ENCODE data around the gene MYADML2. TPM values are rescaled to one million over a fixed set of nuclear protein-coding genes. Genes with fewer than 3 reads are reported as not detected.
A peak's percentile ranks its signal among the peaks of the same experiment; 100 is the strongest.

The MYADML2 gene
- total and polyA plus RNA-seq, 7 donors = 0.47 to 95.8 (median 11.0) TPM

DNA sequence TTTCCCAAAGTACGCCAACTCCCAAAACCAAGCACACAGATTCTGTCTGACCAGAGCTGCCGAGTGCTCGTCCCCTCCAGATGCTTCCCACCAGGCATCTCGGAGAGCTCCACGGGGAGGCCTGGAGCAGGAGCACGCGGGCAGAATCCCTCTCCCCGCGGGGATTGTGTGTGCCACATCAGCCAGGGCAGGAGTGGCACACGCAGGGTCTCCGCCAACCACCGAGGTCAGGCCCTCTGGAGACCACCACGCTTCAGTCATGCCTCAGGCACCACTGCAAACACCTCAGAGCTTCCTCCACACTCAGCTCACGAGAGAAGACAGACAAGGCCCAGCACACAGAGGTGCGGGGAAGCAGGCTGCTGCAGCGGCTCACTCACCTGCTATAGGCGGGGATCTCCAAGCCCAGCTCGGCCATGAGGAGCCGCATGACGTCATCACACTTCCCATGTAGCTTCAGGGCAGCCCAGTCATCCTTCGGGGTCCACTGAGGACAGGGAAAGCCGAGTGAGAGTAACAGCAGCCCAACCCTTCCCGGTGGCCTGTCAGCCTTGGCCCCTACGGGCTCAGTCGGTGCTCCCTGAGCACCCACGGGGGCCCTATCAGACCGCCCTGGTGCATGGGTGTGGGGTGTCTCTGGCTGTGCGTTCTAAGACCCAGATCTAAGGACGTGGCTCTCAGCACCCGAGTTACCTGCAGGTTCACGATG, 33.5 kb downstream of the MYADML2 start:
- 92% methylated on average over 31 of the region's 31 CpGs for WGBS, 3 donors
- DNase-seq = no peak
- Histone ChIP-seq H3K27me3 (ENCODE audit: insufficient read depth in 3 of 3, low read length in 2 of 3) (no peaks in the 10 kb centered on the region), H3K4me1 (peaks cover 29% of the 10 kb centered on the region), H3K36me3 (ENCODE audit: insufficient read depth in 1 of 2, low read depth in 1 of 2) (peaks cover 5 to 46% of the 10 kb centered on the region in 2 donors), H3K9me3 (no peaks in the 10 kb centered on the region), H3K4me3 (no peak overlapping the region), H3K27ac (no peak overlapping the region)
- TF ChIP-seq CTCF (IDR thresholded peaks at IDR 0.05) = no peak
- no peak for ATAC-seq
- intact Hi-C loops (cut with DNase I) = no loop called here

GRCh38 chr17:81912441-81913309, 34.4 kb downstream of the MYADML2 start:
- ATAC-seq = no peak
- WGBS, 3 donors = 90 to 92% (median 91%) methylated on average over 31 to 32 of the region's 32 CpGs
- intact Hi-C loops (cut with DNase I) = no loop called here
- no peak for DNase-seq
- H3K4me1 ChIP-seq = peaks cover 25% of the 10 kb centered on the region
- H3K36me3 ChIP-seq (ENCODE audit: insufficient read depth in 1 of 2, low read depth in 1 of 2) = peaks cover 5 to 46% of the 10 kb centered on the region in 2 donors
- TF ChIP-seq CTCF (IDR thresholded peaks at IDR 0.05) = no peak
- H3K27ac ChIP-seq = no peak overlapping the region
- no peaks in the 10 kb centered on the region for H3K9me3 ChIP-seq
- H3K4me3 ChIP-seq = no peak overlapping the region
- H3K27me3 ChIP-seq (ENCODE audit: insufficient read depth in 3 of 3, low read length in 2 of 3) = no peaks in the 10 kb centered on the region

- intact Hi-C loops (cut with DNase I) = no loop called here
- peak overlapping the region; percentile 46 for H3K27ac ChIP-seq
- H3K9me3 ChIP-seq = no peaks in the 10 kb centered on the region
- peaks cover 26% of the 10 kb centered on the region for H3K4me1 ChIP-seq
- no peak for TF ChIP-seq CTCF (IDR thresholded peaks at IDR 0.05)
- H3K4me3 ChIP-seq = peak overlapping the region; percentile 51
- 79 to 86% (median 83%) methylated on average over 19 of the region's 19 CpGs for WGBS, 3 donors
- ATAC-seq = no peak
- peaks cover 5 to 46% of the 10 kb centered on the region in 2 donors for H3K36me3 ChIP-seq (ENCODE audit: insufficient read depth in 1 of 2, low read depth in 1 of 2)
- no peaks in the 10 kb centered on the region for H3K27me3 ChIP-seq (ENCODE audit: insufficient read depth in 3 of 3, low read length in 2 of 3)
- DNase-seq = no peak
Measured at GRCh38 chr17:81911969-81912368, 35.1 kb downstream of the MYADML2 start.

DNA sequence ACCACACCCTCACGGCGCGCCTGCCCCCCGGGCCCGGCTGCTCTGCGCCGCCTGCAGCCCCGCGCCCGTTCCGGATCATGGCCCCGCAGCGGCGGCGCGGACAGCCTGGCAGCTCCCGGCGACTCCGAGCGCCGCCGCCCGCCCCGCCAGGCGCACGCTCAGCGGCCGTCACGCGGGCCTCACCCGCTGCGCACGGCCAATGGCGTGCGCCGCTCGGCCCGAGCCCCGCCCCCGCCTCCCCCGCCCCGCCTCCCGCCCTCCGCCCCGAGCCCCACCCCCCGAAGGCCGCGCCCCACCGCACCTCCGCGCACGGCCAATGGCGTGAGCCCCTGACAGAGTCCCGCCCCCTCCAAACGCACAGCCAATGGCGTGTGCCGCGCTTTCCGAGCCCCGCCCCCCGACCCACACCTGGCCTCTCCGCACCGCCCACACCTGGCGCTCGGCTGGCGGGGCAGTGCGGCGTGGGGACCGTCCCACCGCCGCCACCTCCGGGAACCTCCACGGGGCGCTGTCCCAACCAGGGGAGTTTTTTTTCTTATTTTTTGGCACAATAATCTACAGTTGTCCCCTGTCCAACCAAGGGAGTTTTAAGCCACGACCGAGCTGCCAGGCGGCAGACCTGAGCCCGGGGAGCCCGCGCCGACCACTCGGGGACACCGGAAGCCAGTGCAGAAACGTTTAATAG, 35.6 kb downstream of the MYADML2 start, which contains the start of gene PCYT2:
Gene PCYT2, minus strand, starts transcription at position 123 of the 685 bp plus-strand sequence. Its CDS starts 44 bp downstream, at position 79.
- Histone ChIP-seq H3K27ac (peak within 1 kb of the TSS; percentile 46), H3K36me3 (ENCODE audit: insufficient read depth in 1 of 2, low read depth in 1 of 2) (peaks cover 5 to 46% of the 10 kb centered on the region in 2 donors), H3K9me3 (no peaks in the 10 kb centered on the region), H3K4me1 (peaks cover 26% of the 10 kb centered on the region), H3K27me3 (ENCODE audit: insufficient read depth in 3 of 3, low read length in 2 of 3) (no peaks in the 10 kb centered on the region), H3K4me3 (peak within 1 kb of the TSS; percentile 71)
- peak; percentile 89 to 97 for DNase-seq
- WGBS, 3 donors = 2 to 3% (median 2%) methylated on average over 31 to 84 of the region's 84 CpGs
- no peak for TF ChIP-seq CTCF (IDR thresholded peaks at IDR 0.05)
- ATAC-seq = peak; percentile 84 to 90 (median 88)
- intact Hi-C loops (cut with DNase I) = no loop called here
